SK-N-SH treated with all-trans-retinoic acid at 6 μM for 48 hours (cell line): ENCODE data around the gene PRR5.

ENCODE experiments used
- BACH2 ChIP-seq: fragments of 250-450 bp; sonication (Bioruptor Pico); IDR thresholded peaks from 2 replicates; pipeline ENCODE4 v1.9.0; 2021; ENCODE audit warnings: mild to moderate bottlenecking, borderline replicate concordance
- CSDC2 ChIP-seq: fragments of 250-450 bp; sonication (Bioruptor Pico); IDR thresholded peaks from 2 replicates; pipeline ENCODE4 v1.5.0; 2020; ENCODE audit warnings: mild to moderate bottlenecking, moderate library complexity
- ISL1 ChIP-seq: fragments of 250-450 bp; sonication (Bioruptor Pico); IDR thresholded peaks from 2 replicates; pipeline ENCODE4 v2.1.2; 2022; ENCODE audit warnings: mild to moderate bottlenecking, moderate library complexity
- TCF4 ChIP-seq: fragments of 250-450 bp; sonication (Bioruptor Pico); IDR thresholded peaks from 2 replicates; pipeline ENCODE4 v1.8.0; 2021; ENCODE audit warnings: mild to moderate bottlenecking, moderate library complexity, borderline replicate concordance
- ZC3H10 ChIP-seq: fragments of 250-450 bp; sonication (Bioruptor Pico); IDR thresholded peaks from 2 replicates; pipeline ENCODE4 v1.5.1; 2021; ENCODE audit warnings: mild to moderate bottlenecking, moderate library complexity
- ZFP3 ChIP-seq: fragments of 250-450 bp; sonication (Bioruptor Pico); IDR thresholded peaks from 2 replicates; pipeline ENCODE4 v1.5.0; 2020; ENCODE audit warnings: mild to moderate bottlenecking, moderate library complexity
- ZNF565 ChIP-seq: fragments of 450-650 bp; formaldehyde crosslinking; conservative IDR thresholded peaks from 2 replicates; pipeline ENCODE4 v1.5.0; 2020; ENCODE audit warnings: low read depth, mild to moderate bottlenecking, moderate library complexity
- TF ChIP-seq, protein P1 (sequence below): fragments of 250-450 bp; sonication (Bioruptor Pico); IDR thresholded peaks from 2 replicates; pipeline ENCODE4 v1.5.0; 2020; ENCODE audit warnings: mild to moderate bottlenecking, moderate library complexity

DNA sequence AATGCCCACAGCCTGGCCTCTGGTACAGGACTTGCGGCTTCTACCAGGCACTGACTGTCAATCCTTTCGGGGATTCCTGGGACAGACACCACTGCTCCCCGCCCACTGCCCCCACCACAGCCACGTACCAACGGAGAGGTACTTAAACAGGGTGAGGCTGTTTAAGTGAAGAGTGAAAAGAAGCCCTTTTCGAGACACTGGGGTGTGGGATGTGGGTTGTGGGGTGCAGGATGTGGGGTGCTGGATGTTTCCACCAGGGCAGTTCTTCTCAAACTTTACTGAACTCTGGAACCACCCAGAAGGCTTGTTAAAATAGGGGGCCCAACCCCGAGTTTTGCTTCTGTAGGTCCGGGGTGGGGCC, 34.2 kb upstream of the PRR5 start:
- TF ChIP-seq TCF4 (no peak), CSDC2 (CRISPR knock-in tag) (no peak), BACH2 (CRISPR knock-in tag) (no peak), ZNF565 (no peak), ZFP3 (CRISPR knock-in tag) (no peak), ISL1 (CRISPR knock-in tag) (no peak), ZC3H10 (CRISPR knock-in tag) (no peak)
- TF ChIP-seq, protein P1, sequence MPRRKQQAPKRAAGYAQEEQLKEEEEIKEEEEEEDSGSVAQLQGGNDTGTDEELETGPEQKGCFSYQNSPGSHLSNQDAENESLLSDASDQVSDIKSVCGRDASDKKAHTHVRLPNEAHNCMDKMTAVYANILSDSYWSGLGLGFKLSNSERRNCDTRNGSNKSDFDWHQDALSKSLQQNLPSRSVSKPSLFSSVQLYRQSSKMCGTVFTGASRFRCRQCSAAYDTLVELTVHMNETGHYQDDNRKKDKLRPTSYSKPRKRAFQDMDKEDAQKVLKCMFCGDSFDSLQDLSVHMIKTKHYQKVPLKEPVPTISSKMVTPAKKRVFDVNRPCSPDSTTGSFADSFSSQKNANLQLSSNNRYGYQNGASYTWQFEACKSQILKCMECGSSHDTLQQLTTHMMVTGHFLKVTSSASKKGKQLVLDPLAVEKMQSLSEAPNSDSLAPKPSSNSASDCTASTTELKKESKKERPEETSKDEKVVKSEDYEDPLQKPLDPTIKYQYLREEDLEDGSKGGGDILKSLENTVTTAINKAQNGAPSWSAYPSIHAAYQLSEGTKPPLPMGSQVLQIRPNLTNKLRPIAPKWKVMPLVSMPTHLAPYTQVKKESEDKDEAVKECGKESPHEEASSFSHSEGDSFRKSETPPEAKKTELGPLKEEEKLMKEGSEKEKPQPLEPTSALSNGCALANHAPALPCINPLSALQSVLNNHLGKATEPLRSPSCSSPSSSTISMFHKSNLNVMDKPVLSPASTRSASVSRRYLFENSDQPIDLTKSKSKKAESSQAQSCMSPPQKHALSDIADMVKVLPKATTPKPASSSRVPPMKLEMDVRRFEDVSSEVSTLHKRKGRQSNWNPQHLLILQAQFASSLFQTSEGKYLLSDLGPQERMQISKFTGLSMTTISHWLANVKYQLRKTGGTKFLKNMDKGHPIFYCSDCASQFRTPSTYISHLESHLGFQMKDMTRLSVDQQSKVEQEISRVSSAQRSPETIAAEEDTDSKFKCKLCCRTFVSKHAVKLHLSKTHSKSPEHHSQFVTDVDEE (CRISPR knock-in tag): no peak
